Adipose tissue (tissue), 3 donors: Measurements from ENCODE around the gene MZT2A. TPM values are rescaled to one million over a fixed set of nuclear protein-coding genes. Genes with fewer than 3 reads are reported as not detected.
"Not testable (repeated sequence)": the region's sequence is repeated elsewhere in the genome, so short reads cannot be mapped to it uniquely, and the experiment has no call there.

ENCODE experiments used
- H3K27ac ChIP-seq: one replicate; pipeline ENCODE4 v1.5.1; 2013; ENCODE audit warnings: low read depth, low read length
- WGBS, 3 donors: extraction: QIAGEN DNeasy Blood & Tissue Kit; methylation state at CpG; one replicate each; pipeline ENCODE4 v1.1.7; 2013; 5-methylcytosine and 5-hydroxymethylcytosine counted together
- polyA plus RNA-seq, 3 donors: library from polyadenylated mRNA; stranded (reverse); fragments of 200-250 nt; gene quantifications; one replicate each; pipeline ENCODE4 v1.2.3, GENCODE V29; 2013
- donor health status: healthy with polysubstance abuse.
- donor health status: Bipolar disorder and iron deficiency.
- donor health status: healthy.

Gene MZT2A
- polyA plus RNA-seq = 100 to 1,000 TPM in 1 of 3 donors, 10 to 100 TPM in 2; 54.8 to 114 (median 62.7) TPM

- peak within 1 kb of the TSS; percentile 31 for H3K27ac ChIP-seq
- WGBS, 3 donors = 0 to 1% (median 1%) methylated on average over 21 to 51 of the region's 53 CpGs
These were observed at the start of gene MZT2A for GRCh38 chr2:131492015-131492417. MZT2A (minus strand) TSS chr2:131492397; CDS start chr2:131492376, 21 bp downstream.

GRCh38 chr2:131538856-131539255 lies 46.7 kb upstream of the MZT2A start:
- not testable (repeated sequence) for H3K27ac ChIP-seq
- 92 to 93% (median 92%) methylated on average over 13 of the region's 13 CpGs for WGBS, 3 donors

- 88 to 95% (median 95%) methylated on average over 13 to 14 of the region's 14 CpGs for WGBS, 3 donors
These were observed 44.6 kb upstream of the MZT2A start for GRCh38 chr2:131536841-131537240.

GRCh38 chr2:131535951-131536826 lies 44.0 kb upstream of the MZT2A start:
- not testable (repeated sequence) for H3K27ac ChIP-seq
- 79 to 88% (median 83%) methylated on average over 15 to 21 of the region's 21 CpGs for WGBS, 3 donors

More at GRCh38 chr2:131536841-131537240, 44.6 kb upstream of the MZT2A start:
- H3K27ac ChIP-seq = not testable (repeated sequence)

GRCh38 chr2:131535526-131535925 lies 43.3 kb upstream of the MZT2A start:
- 48 to 74% (median 62%) methylated on average over 4 of the region's 4 CpGs for WGBS, 3 donors
- no peak overlapping the region for H3K27ac ChIP-seq

- H3K27ac ChIP-seq = not testable (repeated sequence)
- 77 to 82% (median 80%) methylated on average over 9 to 11 of the region's 11 CpGs for WGBS, 3 donors
These were observed 42.8 kb upstream of the MZT2A start for GRCh38 chr2:131534965-131535364.

- 81 to 100% (median 83%) methylated on average over 8 to 10 of the region's 13 CpGs for WGBS, 3 donors
- not testable (repeated sequence) for H3K27ac ChIP-seq
These were observed 42.1 kb upstream of the MZT2A start for GRCh38 chr2:131534317-131534672.

GRCh38 chr2:131533609-131534316 lies 41.6 kb upstream of the MZT2A start:
- not testable (repeated sequence) for H3K27ac ChIP-seq
- WGBS, 3 donors = 70 to 85% (median 81%) methylated on average over 12 to 16 of the region's 17 CpGs

GRCh38 chr2:131532723-131533608 lies 40.8 kb upstream of the MZT2A start:
- WGBS, 3 donors = 79 to 89% (median 86%) methylated on average over 19 to 23 of the region's 23 CpGs
- not testable (repeated sequence) for H3K27ac ChIP-seq

GRCh38 chr2:131531547-131532185 lies 39.5 kb upstream of the MZT2A start:
- not testable (repeated sequence) for H3K27ac ChIP-seq
- 82 to 91% (median 90%) methylated on average over 3 to 9 of the region's 11 CpGs for WGBS, 3 donors

- not testable (repeated sequence) for H3K27ac ChIP-seq
- WGBS, 3 donors = 74 to 89% (median 82%) methylated on average over 17 to 20 of the region's 22 CpGs
These were observed 38.6 kb upstream of the MZT2A start for GRCh38 chr2:131530626-131531344.

- H3K27ac ChIP-seq = not testable (repeated sequence)
- 89 to 100% (median 91%) methylated on average over 4 to 5 of the region's 5 CpGs for WGBS, 3 donors
These were observed 37.8 kb upstream of the MZT2A start for GRCh38 chr2:131529864-131530445.

GRCh38 chr2:131528981-131529863 lies 37.0 kb upstream of the MZT2A start:
- not testable (repeated sequence) for H3K27ac ChIP-seq
- 67 to 75% (median 72%) methylated on average over 17 to 23 of the region's 26 CpGs for WGBS, 3 donors

GRCh38 chr2:131527131-131528001 lies 35.2 kb upstream of the MZT2A start, which contains the start of gene CCDC74A:
CCDC74A (plus strand) TSS chr2:131527888; CDS start chr2:131527971, 83 bp downstream.
- not testable (repeated sequence) for H3K27ac ChIP-seq
- 36 to 38% (median 37%) methylated on average over 37 to 41 of the region's 47 CpGs for WGBS, 3 donors

GRCh38 chr2:131525256-131525655 lies 33.1 kb upstream of the MZT2A start:
- not testable (repeated sequence) for H3K27ac ChIP-seq
- 81 to 92% (median 88%) methylated on average over 2 of the region's 2 CpGs for WGBS, 3 donors
